OCI-LY7 (cell line): ENCODE results near the gene PITPNC1.

Experiments used
- EZH2phosphoT487 ChIP-seq: fragments of 200-600 bp; sonication (generic); IDR thresholded peaks from 2 replicates; pipeline ENCODE4 v1.6.1; 2018; ENCODE audit warnings: low read depth, borderline replicate concordance, mild to moderate bottlenecking, mixed run types, antibody characterized with exemption, low read length, moderate library complexity, mixed read lengths
- TF ChIP-seq, protein P1 (sequence below): fragments of 200-600 bp; sonication (generic); conservative IDR thresholded peaks from 2 replicates; pipeline ENCODE4 v1.5.1; 2014; ENCODE audit warnings: mild to moderate bottlenecking, antibody characterized with exemption, low read length, moderate library complexity, mixed read lengths

DNA sequence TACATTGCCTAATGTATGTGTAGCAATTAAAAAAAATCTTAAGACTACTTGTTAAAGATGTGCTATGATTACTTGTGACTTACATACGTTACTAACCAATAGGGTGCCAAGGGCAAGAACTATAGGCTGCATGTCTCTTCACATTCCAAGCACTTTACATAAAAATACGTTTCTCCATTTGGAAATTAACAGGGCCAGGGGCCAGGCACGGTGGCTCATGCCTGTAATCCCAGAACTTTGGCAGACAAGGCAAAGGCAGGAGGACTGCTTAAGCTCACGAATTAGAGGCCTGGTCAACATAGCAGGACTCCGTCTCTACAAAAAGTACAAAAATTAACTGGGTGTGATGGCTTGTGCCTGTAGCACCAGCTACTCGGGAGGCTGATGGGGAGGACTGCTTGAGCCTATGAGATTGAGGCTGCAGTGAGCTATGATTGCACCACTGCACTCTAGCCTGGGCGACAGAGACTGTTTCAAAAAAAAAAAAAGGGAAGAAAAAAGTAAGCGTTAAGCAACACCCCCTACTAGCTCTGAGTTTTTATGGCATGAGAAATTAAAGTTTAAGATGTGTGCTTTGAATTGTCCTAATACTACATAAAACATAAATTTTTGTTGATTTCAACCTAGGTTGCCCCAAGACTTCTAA is 23.0 kb upstream of the PITPNC1 start:
- TF ChIP-seq, protein P1, sequence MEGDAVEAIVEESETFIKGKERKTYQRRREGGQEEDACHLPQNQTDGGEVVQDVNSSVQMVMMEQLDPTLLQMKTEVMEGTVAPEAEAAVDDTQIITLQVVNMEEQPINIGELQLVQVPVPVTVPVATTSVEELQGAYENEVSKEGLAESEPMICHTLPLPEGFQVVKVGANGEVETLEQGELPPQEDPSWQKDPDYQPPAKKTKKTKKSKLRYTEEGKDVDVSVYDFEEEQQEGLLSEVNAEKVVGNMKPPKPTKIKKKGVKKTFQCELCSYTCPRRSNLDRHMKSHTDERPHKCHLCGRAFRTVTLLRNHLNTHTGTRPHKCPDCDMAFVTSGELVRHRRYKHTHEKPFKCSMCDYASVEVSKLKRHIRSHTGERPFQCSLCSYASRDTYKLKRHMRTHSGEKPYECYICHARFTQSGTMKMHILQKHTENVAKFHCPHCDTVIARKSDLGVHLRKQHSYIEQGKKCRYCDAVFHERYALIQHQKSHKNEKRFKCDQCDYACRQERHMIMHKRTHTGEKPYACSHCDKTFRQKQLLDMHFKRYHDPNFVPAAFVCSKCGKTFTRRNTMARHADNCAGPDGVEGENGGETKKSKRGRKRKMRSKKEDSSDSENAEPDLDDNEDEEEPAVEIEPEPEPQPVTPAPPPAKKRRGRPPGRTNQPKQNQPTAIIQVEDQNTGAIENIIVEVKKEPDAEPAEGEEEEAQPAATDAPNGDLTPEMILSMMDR = no peak
- no peak for TF ChIP-seq EZH2phosphoT487
